OCI-LY1 (cell line): ENCODE results near the gene PIGR.

Experiments
- CTCF ChIP-seq: fragments of 200-600 bp; sonication (generic), shearing (Covaris generic); IDR thresholded peaks from 2 replicates; pipeline ENCODE4 v1.5.1; 2017; ENCODE audit warnings: mild to moderate bottlenecking, antibody characterized with exemption, low read length, moderate library complexity, mixed read lengths
- EZH2 ChIP-seq: fragments of 200-600 bp; sonication (generic), shearing (Covaris generic); IDR thresholded peaks from 2 replicates; pipeline ENCODE4 v1.8.0; 2017; ENCODE audit warnings: borderline replicate concordance, mixed run types, mild to moderate bottlenecking, antibody characterized with exemption, low read length, moderate library complexity, mixed read lengths

GRCh38 chr1:206971029-206971655 is 24.9 kb upstream of the PIGR start:
- TF ChIP-seq CTCF (no peak), EZH2 (no peak)
